HG03025 (cell line): Measurements from ENCODE around the gene RUFY3.
A peak's percentile ranks its signal among the peaks of the same experiment; 100 is the strongest.
"Not testable (repeated sequence)": the region's sequence is repeated elsewhere in the genome, so short reads cannot be mapped to it uniquely, and the experiment has no call there.

Experiments
- ATAC-seq: cut with Tn5 transposase; IDR thresholded peaks from one replicate; pipeline ENCODE4 v1.9.1; 2021; ENCODE audit warnings: mild to moderate bottlenecking, moderate library complexity; ENCODE audit not compliant: unreplicated experiment, low FRiP score

Gene RUFY3

GRCh38 chr4:70734168-70734954 lies 12.6 kb downstream of the RUFY3 start:
- ATAC-seq, result peak; percentile 84

- ATAC-seq, result no peak
Measured at GRCh38 chr4:70734971-70735370, 13.2 kb downstream of the RUFY3 start.

- ATAC-seq, result not testable (repeated sequence)
Measured at GRCh38 chr4:70735915-70736314, 14.2 kb downstream of the RUFY3 start.

GRCh38 chr4:70737006-70737405 lies 15.2 kb downstream of the RUFY3 start:
- no peak for ATAC-seq

GRCh38 chr4:70737409-70737808 lies 15.6 kb downstream of the RUFY3 start:
- no peak for ATAC-seq

GRCh38 chr4:70739496-70740337 lies 18.0 kb downstream of the RUFY3 start:
- no peak for ATAC-seq

GRCh38 chr4:70741867-70742658 lies 20.3 kb downstream of the RUFY3 start:
- ATAC-seq, result no peak

GRCh38 chr4:70743731-70744130 lies 22.0 kb downstream of the RUFY3 start:
- ATAC-seq, result no peak

- no peak for ATAC-seq
Measured at GRCh38 chr4:70746179-70746839, 24.5 kb downstream of the RUFY3 start.

- ATAC-seq, result no peak
Measured at GRCh38 chr4:70747874-70748273, 26.1 kb downstream of the RUFY3 start.

GRCh38 chr4:70749313-70749712 lies 27.5 kb downstream of the RUFY3 start:
- ATAC-seq, result peak; percentile 60

- no peak for ATAC-seq
Measured at GRCh38 chr4:70752236-70752635, 30.5 kb downstream of the RUFY3 start.

- ATAC-seq, result no peak
Measured at GRCh38 chr4:70753630-70754029, 31.9 kb downstream of the RUFY3 start.

- ATAC-seq, result peak; percentile 58
Measured at GRCh38 chr4:70754470-70754869, 32.7 kb downstream of the RUFY3 start.

- no peak for ATAC-seq
Measured at GRCh38 chr4:70754990-70755688, 33.4 kb downstream of the RUFY3 start.

GRCh38 chr4:70759126-70759525 lies 37.4 kb downstream of the RUFY3 start:
- no peak for ATAC-seq

- no peak for ATAC-seq
Measured at GRCh38 chr4:70759627-70760026, 37.9 kb downstream of the RUFY3 start.

- ATAC-seq, result no peak
Measured at GRCh38 chr4:70760662-70761061, 38.9 kb downstream of the RUFY3 start.

GRCh38 chr4:70761276-70761816 lies 39.6 kb downstream of the RUFY3 start:
- ATAC-seq, result no peak
